WI38 (cell line): ENCODE measurements around the gene LYPD4.

Experiments used
- H3K4me3 ChIP-seq: 2 replicates; pipeline ENCODE4 v1.5.1; 2011; ENCODE audit warnings: low read depth, mild to moderate bottlenecking, control low read depth, low read length
- CTCF ChIP-seq: IDR thresholded peaks from 2 replicates; pipeline ENCODE4 v1.5.1; 2012; ENCODE audit warnings: low read depth, mild to moderate bottlenecking, control low read depth, low read length

The LYPD4 gene, protein sequence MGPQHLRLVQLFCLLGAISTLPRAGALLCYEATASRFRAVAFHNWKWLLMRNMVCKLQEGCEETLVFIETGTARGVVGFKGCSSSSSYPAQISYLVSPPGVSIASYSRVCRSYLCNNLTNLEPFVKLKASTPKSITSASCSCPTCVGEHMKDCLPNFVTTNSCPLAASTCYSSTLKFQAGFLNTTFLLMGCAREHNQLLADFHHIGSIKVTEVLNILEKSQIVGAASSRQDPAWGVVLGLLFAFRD

GRCh38 chr19:41844601-41845000 is at the start of gene LYPD4:
TSS of gene LYPD4 (minus strand) at chr19:41844683. CDS start at chr19:41839285, 5,398 bp downstream.
- H3K4me3 ChIP-seq: no peak within 1 kb of the TSS
- no peak for TF ChIP-seq CTCF

GRCh38 chr19:41893899-41894298 is 49.4 kb upstream of the LYPD4 start:
- TF ChIP-seq CTCF: 0 out of 2 replicates have a peak, but pooled peaks have one; percentile 8

DNA sequence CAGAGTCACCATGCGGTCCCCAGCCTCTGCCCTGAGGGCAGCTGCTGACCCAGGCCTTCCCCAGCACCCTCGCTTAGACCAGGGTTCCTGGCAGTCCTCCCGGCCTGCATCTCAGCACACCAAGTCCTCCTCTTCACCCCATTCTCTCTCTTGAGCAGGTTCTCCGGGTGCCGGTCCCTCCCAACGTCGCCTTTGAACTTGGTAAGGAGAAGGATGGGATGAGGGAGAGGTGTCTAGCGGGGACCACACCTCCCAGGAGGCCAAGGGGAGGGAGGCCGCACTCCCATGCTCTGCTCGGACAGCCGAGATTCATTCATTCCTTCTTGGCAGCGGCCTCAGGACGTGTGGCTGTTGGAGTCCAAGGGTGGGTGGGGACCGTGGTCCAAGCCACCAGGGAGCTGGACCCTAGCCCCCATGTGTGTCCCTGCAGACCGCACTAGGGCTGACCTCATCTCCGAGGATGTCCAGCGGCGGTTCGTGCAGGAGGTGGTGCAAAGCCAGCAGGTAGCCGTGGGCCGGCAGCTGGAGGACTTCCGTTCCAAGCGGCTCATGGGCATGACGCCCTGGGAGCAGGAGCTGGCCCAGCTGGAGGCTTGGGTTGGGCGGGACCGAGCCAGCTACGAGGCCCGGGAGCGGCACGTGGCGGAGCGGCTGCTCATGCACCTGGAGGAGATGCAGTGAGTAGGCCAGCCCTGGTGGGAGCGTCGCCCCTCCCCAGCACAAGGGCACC is 47.9 kb upstream of the LYPD4 start:
- no peak for TF ChIP-seq CTCF
- H3K4me3 ChIP-seq: no peak overlapping the region

More at GRCh38 chr19:41893899-41894298, 49.4 kb upstream of the LYPD4 start:
- H3K4me3 ChIP-seq: no peak overlapping the region

GRCh38 chr19:41890936-41891335 is 46.5 kb upstream of the LYPD4 start:
- TF ChIP-seq CTCF: no peak
- H3K4me3 ChIP-seq: no peak overlapping the region

- no peak overlapping the region for H3K4me3 ChIP-seq
- TF ChIP-seq CTCF: no peak
Observed at GRCh38 chr19:41889896-41890295, 45.4 kb upstream of the LYPD4 start.

GRCh38 chr19:41888926-41889325 is 44.4 kb upstream of the LYPD4 start:
- H3K4me3 ChIP-seq: no peak overlapping the region
- no peak for TF ChIP-seq CTCF

- no peak overlapping the region for H3K4me3 ChIP-seq
Observed at GRCh38 chr19:41887711-41888382, 43.4 kb upstream of the LYPD4 start.

More at GRCh38 chr19:41887711-41888382, 43.4 kb upstream of the LYPD4 start:
- 0 out of 2 replicates have a peak, but pooled peaks have one; percentile 1 for TF ChIP-seq CTCF
